Stimulated activated CD8-positive, alpha-beta memory T cell treated with anti-CD3 and anti-CD28 coated beads, Interleukin-4, amount 100 ng/mL, for 4 hours (primary cell): Measurements from ENCODE around the gene PAN3.

Source experiments
- DNase-seq, 2 donors: peaks; one replicate each; pipeline ENCODE4 v3.0.0-alpha.2; 2020; ENCODE audit warnings: low read depth in 2 of 2, low spot score in 1 of 2

PAN3 gene

DNA sequence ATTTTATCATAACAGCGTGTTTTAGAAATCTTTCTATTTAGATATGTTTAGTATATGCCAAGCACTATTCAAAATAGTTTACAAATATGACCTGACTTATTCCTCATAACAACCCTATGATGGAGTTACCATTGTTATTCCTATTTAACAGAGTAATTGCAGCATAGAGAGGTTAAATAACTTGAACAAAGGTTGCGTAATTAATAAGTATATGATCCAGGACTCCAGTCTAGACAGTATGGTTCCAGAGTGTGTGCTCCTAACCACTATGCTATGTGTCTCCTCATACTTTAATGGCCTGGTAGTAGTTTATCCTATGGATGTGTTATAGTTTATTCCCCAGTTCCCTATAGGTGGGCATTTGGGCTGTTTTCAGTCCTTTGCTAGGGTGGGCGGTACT lies 145.3 kb downstream of the PAN3 start:
- DNase-seq = no peak

DNA sequence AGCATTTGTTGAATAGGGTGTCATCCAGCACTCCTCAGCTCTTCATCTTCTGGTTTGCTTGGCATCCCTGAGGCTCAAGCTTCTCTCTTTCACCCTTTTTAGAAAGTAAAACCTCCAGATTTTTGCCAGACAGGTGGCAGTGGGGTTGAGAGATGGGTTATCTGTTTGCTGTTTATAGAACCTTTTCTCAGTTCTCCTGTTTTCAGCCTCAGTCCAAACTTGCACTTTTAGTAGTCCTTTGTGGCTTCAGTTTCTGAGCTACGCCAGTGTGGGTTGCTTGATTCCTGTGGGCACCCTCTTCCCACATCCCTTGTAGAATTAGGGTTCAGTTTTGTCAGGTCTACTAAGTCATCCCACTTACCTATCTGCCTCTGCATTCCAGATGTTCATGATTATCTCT lies 147.9 kb downstream of the PAN3 start:
- no peak for DNase-seq

- no peak for DNase-seq
These were observed 159.0 kb downstream of the PAN3 start for GRCh38 chr13:28297341-28297740.

- no peak for DNase-seq
These were observed 161.6 kb downstream of the PAN3 start for GRCh38 chr13:28299916-28300315.

GRCh38 chr13:28301839-28302238 lies 163.5 kb downstream of the PAN3 start:
- no peak for DNase-seq

DNA sequence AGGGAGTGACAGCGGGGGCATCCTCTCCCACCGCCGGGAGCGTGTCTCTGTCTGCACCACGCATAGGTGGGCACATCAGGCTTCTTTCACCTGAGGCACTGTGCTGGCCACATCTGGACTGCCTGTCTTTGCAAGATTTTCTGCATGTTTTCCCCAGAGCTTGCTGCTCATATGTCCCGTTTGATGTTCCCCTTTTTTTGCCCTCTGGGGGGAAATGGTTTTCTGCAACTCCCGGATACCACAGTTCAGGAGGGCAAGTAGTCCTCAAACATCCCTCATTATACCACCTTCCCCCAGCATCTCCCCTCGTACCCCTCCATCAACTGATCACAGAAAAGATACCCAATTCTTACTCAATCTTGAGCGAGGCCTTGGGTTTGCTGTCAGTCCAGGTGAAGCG lies 168.0 kb downstream of the PAN3 start:
- no peak for DNase-seq

DNA sequence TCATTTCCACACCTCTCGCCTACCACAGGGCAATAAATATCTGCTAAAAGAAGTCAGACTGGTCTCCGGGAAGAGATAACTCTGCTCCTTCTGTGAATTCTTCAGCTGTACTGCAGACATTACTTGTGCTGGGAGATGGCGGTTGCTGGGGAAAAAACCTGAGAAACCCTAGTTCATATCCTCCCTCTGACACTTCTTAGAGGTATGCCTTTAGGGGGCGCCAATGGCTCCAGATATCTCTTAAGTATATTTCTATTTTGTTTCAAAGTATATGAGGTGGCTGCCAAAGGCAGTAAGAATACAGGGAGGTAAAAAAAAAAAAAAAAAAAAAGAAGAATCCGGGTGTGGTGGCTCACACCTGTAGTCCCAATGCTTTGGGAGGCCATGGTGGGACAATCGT lies 175.2 kb downstream of the PAN3 start:
- no peak for DNase-seq

- no peak for DNase-seq
These were observed 176.5 kb downstream of the PAN3 start for GRCh38 chr13:28314879-28315278.

- DNase-seq = no peak
These were observed 177.8 kb downstream of the PAN3 start for GRCh38 chr13:28316129-28316528.

DNA sequence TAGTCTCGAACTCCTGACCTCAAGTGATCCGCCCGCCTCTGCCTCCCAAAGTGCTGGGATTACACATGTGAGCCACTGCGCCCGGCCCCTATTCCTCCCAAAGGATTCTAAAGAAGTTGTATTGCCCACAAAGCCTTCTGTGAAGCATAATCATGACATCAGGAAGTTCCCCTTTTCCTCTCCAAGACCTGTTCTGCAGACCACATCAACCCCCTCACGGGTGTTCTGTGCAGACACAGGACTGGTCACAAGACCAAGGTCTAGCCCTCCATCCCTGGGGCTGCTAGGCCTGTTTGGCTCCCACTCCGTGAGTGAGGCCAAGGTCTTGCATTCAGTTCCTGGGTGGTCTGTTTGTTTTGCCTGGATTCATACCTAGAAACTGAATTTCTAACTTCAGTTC lies 178.5 kb downstream of the PAN3 start:
- no peak for DNase-seq

DNA sequence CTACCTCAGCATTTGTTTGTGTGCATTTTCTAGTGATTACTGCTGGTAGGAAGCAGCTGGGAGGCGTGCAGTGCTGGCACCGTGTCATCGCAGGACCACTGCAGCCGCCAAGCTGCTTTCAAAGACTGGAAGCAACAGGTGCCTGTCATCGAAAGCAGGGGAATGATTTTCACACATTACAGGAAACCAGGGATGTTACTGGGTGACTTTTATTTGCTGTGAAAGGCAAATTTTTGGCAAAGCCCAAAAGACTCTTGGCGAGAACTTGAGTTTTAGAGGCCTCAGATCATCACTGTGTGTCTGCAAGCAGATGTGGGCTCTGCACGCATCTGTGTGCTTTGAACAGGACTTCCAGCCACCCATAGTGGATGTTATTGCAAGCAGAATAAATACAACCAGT lies 180.2 kb downstream of the PAN3 start:
- no peak for DNase-seq

DNA sequence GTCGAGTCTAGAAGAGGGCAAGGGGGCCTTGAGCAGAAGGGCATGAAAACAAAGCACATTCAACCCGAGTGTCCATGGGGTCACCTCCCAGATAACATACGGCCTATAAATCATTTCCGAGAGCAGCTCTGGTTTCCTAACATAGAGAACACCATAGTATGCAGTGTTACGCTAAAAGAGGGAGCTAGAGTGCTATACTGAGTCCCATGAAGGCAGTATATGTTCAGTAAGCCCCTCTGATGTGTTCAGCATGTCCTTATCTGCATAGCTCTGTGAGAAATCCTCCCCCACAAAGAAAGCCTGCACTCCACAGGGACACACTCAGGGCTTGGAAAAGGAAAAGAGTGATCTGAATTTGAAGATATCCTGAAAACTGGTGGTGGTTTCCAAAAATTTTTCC lies 181.2 kb downstream of the PAN3 start:
- DNase-seq = no peak

GRCh38 chr13:28320209-28320608 lies 181.9 kb downstream of the PAN3 start:
- DNase-seq = no peak

GRCh38 chr13:28320884-28321574 lies 182.7 kb downstream of the PAN3 start:
- DNase-seq = no peak

- DNase-seq = no peak
These were observed 183.4 kb downstream of the PAN3 start for GRCh38 chr13:28321756-28322155.

DNA sequence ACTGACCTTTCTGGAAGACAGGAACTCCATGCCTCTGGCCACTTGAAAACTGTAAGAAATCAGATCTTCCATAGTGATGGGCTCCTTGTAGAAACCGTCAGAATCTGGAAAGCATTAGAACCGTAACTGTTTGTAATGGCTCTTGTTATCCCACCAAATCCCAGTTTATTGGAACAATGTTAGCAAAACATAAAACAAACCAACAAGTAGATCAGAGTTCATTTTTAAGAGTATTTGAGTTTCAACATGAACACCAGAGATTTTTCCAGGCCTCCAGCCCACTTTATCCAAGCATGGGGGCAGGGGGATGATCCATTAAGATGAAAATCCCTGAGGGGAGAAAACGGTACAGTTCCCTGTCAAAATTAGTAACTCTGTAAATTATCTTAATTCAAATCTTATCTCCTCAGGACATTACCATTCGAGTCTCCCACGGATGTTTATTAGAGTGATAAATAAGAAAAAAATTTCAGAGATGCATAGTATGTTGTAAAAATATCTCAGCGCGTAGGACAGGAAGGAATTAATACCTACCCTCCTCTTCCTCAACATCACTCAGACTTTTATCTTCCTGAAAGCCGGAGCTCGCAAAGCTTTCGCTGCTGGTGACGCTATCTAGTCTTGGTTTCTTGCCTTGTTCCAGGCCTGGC lies 184.0 kb downstream of the PAN3 start:
- DNase-seq = no peak

DNA sequence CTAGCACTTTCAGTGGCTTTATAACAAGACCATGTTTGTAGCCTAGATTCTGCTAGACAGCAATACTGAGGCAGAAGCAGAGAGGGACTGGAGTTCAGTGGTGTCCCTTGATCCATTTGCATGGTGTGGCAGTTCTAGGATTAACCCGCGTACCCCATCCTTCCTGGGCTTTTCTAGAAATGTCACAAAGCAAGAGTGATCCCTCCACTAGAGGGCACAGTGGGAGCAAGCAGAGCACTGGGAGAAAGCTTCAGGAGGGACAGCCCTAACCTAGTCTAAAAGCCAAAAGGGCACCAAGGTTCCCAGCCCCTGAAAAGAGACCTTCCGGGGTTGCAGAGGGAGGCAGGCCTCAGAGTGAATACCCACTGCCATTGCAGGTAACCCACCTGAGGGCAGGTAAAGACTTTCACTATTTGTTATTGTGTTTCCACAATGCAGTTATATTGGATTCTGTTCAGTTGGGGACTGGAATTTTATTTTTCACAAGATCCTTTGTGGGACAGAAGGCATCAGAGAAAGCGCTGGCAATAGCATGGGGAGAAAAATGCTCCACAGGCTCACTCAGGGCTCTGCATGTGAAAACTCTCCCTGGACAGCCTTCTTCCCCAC lies 185.9 kb downstream of the PAN3 start:
- peak; percentile 2 to 8 for DNase-seq

- DNase-seq = no peak
These were observed 186.7 kb downstream of the PAN3 start for GRCh38 chr13:28325022-28325421.

DNA sequence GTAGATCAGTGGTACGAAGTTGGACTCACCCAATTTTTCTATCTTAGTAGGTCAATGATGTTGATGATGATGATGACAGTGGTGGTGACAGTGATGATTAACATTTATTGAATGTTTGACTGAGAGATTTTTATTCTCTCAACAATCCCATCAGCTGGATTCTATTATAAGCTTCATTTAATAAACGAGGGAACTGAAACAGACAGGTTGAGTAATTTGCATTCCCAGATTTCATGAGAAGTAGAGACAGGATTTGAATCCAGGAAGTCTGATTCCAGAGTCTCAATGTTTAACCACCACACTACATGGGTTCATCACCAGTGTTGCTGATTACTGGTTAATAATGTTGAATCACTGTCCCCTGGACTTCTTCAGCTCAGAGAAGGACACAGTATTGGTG lies 187.7 kb downstream of the PAN3 start:
- no peak for DNase-seq

GRCh38 chr13:28327373-28328270 lies 189.3 kb downstream of the PAN3 start:
- DNase-seq = no peak

DNA sequence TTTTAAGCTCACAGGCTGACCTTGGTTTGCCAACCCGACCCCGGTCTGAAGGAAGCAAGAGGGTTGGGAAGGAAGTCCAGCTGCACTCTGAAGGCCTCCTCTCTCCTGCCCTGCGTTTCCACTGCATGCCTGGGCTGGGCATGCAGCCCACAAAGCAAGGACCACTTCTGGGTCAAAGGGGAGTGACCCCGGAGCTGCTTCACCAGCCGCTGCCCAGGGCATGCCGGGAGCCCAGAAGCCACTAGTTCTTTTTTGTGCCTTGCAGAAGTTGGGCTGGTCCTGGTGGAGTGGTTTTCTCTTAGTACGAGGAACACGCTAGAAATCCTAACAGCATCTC lies 189.9 kb downstream of the PAN3 start:
- no peak for DNase-seq
